ENCODE measurements around the gene MED16. TPM values are rescaled to one million over a fixed set of nuclear protein-coding genes. Genes with fewer than 3 reads are reported as not detected.

Gene MED16
- total RNA-seq, 6 experiments from 2014 or later: 32.0 to 35.7 (median 33.3) TPM

- DNase-seq: no peak
- WGBS (ENCODE audit: insufficient coverage, low coverage, low lambda C conversion rate, missing lambda C conversion rate): 0% methylated on average over 7 of the region's 21 CpGs
- Histone ChIP-seq H3K9me3 (no peaks in the 10 kb centered on the region), H3K36me3 (no peaks in the 10 kb centered on the region), H3K27me3 (peaks cover 0 to 2% of the 10 kb centered on the region in 2 donors), H3K4me1 (peaks cover 0 to 8% (median 2%) of the 10 kb centered on the region in 4 donors), H3K27ac (peak overlapping the region in 2 of 3 donors; percentile 33 to 86), H3K4me3 (peak overlapping the region; percentile 72 to 85 (median 76))
- no peak for ATAC-seq
- intact Hi-C loops (cut with DNase I): no loop called here
- TF ChIP-seq CTCF (IDR thresholded peaks at IDR 0.05) (no peak), POLR2A (IDR thresholded peaks at IDR 0.05) (no peak)
Observed at GRCh38 chr19:926323-926588, 33.3 kb upstream of the MED16 start.

GRCh38 chr19:925526-926322, 32.7 kb upstream of the MED16 start, which contains the start of gene ARID3A:
Gene ARID3A (plus strand): TSS chr19:926035. CDS start chr19:929529, 3,494 bp downstream.
- intact Hi-C loops (cut with DNase I): no loop called here
- ATAC-seq: peak; percentile 69 to 80 (median 74)
- Histone ChIP-seq H3K4me1 (peaks cover 0 to 8% (median 2%) of the 10 kb centered on the region in 4 donors), H3K27ac (peak within 1 kb of the TSS; percentile 74 to 86 (median 84)), H3K9me3 (no peaks in the 10 kb centered on the region), H3K4me3 (peak within 1 kb of the TSS; percentile 72 to 85 (median 76)), H3K36me3 (no peaks in the 10 kb centered on the region), H3K27me3 (peaks cover 0 to 8% of the 10 kb centered on the region in 2 donors)
- DNase-seq: peak; percentile 77 to 81 (median 78)
- TF ChIP-seq CTCF (IDR thresholded peaks at IDR 0.05) (no peak), POLR2A (IDR thresholded peaks at IDR 0.05) (peak; percentile 29)
- 0% methylated on average over 14 of the region's 97 CpGs for WGBS (ENCODE audit: insufficient coverage, low coverage, low lambda C conversion rate, missing lambda C conversion rate)

GRCh38 chr19:925087-925525, 32.1 kb upstream of the MED16 start:
- no peaks in the 10 kb centered on the region for H3K36me3 ChIP-seq
- peak in 2 of 3 donors; percentile 51 to 74 for DNase-seq
- ATAC-seq: peak; percentile 44 to 62 (median 54)
- peaks cover 0 to 14% of the 10 kb centered on the region in 2 donors for H3K27me3 ChIP-seq
- peak overlapping the region; percentile 72 to 85 (median 76) for H3K4me3 ChIP-seq
- intact Hi-C loops (cut with DNase I): no loop called here
- H3K27ac ChIP-seq: peak overlapping the region; percentile 74 to 86 (median 84)
- TF ChIP-seq CTCF (IDR thresholded peaks at IDR 0.05) (no peak), POLR2A (IDR thresholded peaks at IDR 0.05) (no peak)
- no peaks in the 10 kb centered on the region for H3K9me3 ChIP-seq
- WGBS (ENCODE audit: insufficient coverage, low coverage, low lambda C conversion rate, missing lambda C conversion rate): 0% methylated on average over 11 of the region's 39 CpGs
- H3K4me1 ChIP-seq: peaks cover 0 to 14% (median 2%) of the 10 kb centered on the region in 4 donors

- Histone ChIP-seq H3K9me3 (no peaks in the 10 kb centered on the region), H3K4me1 (peaks cover 0 to 15% (median 2%) of the 10 kb centered on the region in 4 donors), H3K27me3 (peaks cover 0 to 18% of the 10 kb centered on the region in 2 donors), H3K27ac (peak overlapping the region in 1 of 3 donors; percentile 84), H3K4me3 (peak overlapping the region; percentile 72 to 85 (median 76)), H3K36me3 (no peaks in the 10 kb centered on the region)
- DNase-seq: peak in 1 of 3 donors; percentile 50
- no peak for TF ChIP-seq CTCF (IDR thresholded peaks at IDR 0.05)
- WGBS (ENCODE audit: insufficient coverage, low coverage, low lambda C conversion rate, missing lambda C conversion rate): 23% methylated on average over 12 of the region's 31 CpGs
- no peak for ATAC-seq
- intact Hi-C loops (cut with DNase I): loop anchor here (5.0 kb wide), 1 partner anchor 58 kb away; the partner anchor contains the start of gene WDR18 (in 2 of the 2)
Observed at GRCh38 chr19:924553-925086, 31.6 kb upstream of the MED16 start.

Measured in right lobe of liver (tissue), 6 donors.